HCT116 (cell line): ENCODE data around the gene RNF212.

ENCODE experiments used
- POLR2AphosphoS5 ChIP-seq: IDR thresholded peaks from 2 replicates; pipeline ENCODE4 v1.6.1; 2011; ENCODE audit warnings: mild to moderate bottlenecking, low read depth, low read length, moderate library complexity
- RAD21 ChIP-seq: IDR thresholded peaks from 2 replicates; pipeline ENCODE4 v1.6.1; 2012; ENCODE audit warnings: low read depth, mild to moderate bottlenecking
- REST ChIP-seq: IDR thresholded peaks from 2 replicates; pipeline ENCODE4 v1.6.1; 2012; ENCODE audit warnings: low read depth
- SP1 ChIP-seq: IDR thresholded peaks from 2 replicates; pipeline ENCODE4 v1.6.1; 2012; ENCODE audit warnings: low read depth
- SRF ChIP-seq: IDR thresholded peaks from 2 replicates; pipeline ENCODE4 v1.6.1; 2012; ENCODE audit warnings: low read depth
- ZNF274 ChIP-seq: fragments of 200-500 bp; sonication (Bioruptor generic); IDR thresholded peaks from 2 replicates; pipeline ENCODE4 v1.6.1; 2014; ENCODE audit warnings: mild to moderate bottlenecking, low read depth, low read length, inconsistent platforms

DNA sequence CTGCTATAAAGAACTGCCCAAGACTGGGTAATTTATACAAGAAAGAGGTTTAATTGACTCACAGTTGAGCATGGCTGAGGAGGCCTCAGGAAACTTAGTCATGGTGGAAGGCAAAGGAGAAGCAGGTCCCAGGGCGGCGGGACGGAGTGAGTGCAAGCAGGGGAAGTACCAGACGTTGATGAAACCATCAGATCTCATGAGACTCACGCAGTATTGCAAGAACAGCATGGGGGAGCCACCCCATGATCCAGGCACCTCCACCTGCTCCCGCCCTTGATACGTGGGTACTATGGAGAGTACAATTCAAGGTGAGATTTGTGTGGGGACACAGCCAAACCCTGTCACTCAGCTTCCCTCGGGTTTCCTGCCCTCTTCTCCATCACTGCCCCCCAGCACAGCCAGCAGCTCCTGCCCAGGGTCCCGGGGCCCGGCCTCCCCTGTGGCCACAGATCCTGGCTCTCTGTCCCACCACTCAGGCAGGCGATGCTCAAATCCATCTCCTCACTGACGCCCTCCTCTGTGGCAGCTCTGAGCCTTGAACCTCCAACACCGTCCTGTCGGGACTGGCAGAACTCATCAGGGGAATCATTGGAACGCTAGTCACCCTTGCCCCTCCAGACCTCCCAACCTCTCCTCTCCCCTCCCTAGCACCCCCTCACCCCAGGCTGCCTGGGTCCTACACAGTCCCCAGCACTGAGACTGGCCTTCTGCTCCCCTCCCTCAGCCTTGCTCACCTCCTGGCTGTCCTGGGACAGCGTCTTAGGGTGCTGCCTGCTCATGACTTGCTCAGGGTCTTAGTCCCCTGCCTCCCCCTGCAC, 64.4 kb downstream of the RNF212 start:
- no peak for TF ChIP-seq RAD21
- no peak for TF ChIP-seq ZNF274
- no peak for TF ChIP-seq SP1
- TF ChIP-seq REST: no peak
- TF ChIP-seq POLR2AphosphoS5: no peak
- no peak for TF ChIP-seq SRF
